HCT116 (cell line): Measurements from ENCODE around the gene C15orf62. TPM values are rescaled to one million over a fixed set of nuclear protein-coding genes. Genes with fewer than 3 reads are reported as not detected.

Source experiments
- ATAC-seq: fragments of 200-7000 bp; cut with Tn5 transposase; 2 replicates; pipeline ENCODE4 v1.9.1; 2020; ENCODE audit warnings: mild to moderate bottlenecking, moderate library complexity
- BruUV-seq: library from RNA; stranded (reverse); fragments of 400-500 nt; replicated peaks from 2 replicates; lab custom pipeline; 2021; lab: Mats Ljungman, UMichigan
- CTCF ChIA-PET: fragments of 300-600 bp; sonication (Branson Sonifier 250); formaldehyde crosslinking; loops from one replicate; lab custom pipeline; 2021; ENCODE audit warnings: antibody characterized with exemption; lab: Charles Lee
- POLR2A ChIA-PET: fragments of 300-600, 350-600 bp; sonication (Branson Sonifier 250); formaldehyde crosslinking; loops from one replicate; lab custom pipeline; 2021; ENCODE audit warnings: antibody characterized with exemption; lab: Charles Lee
- RAD21 ChIA-PET, 2 experiments: fragments of 300-600 bp; sonication (Branson Sonifier 250); formaldehyde crosslinking; loops; one replicate each; lab custom pipeline; 2023; ENCODE audit warnings: low total read pairs in 2 of 2; ENCODE audit not compliant: uncharacterized antibody in 2 of 2, unreplicated experiment in 2 of 2, low non-redundant PET in 1 of 2; lab: Charles Lee
- DNase-seq: peaks from one replicate; pipeline ENCODE4 v3.0.0-alpha.2; 2010; ENCODE audit warnings: low read depth, low spot score
- H2AFZ ChIP-seq: fragments of 200-600 bp; shearing (Covaris generic), sonication (generic); 2 replicates; pipeline ENCODE4 v1.6.1; 2017; ENCODE audit warnings: low read depth, mixed run types, mixed read lengths, antibody characterized with exemption, low read length; ENCODE audit not compliant: poor library complexity, severe bottlenecking
- H3K27ac ChIP-seq: 2 replicates; pipeline ENCODE4 v1.5.1; 2012; ENCODE audit warnings: low read depth, low read length
- H3K27me3 ChIP-seq: fragments of 200-600 bp; sonication (generic); 2 replicates; pipeline ENCODE4 v1.6.1; 2016; ENCODE audit warnings: mixed run types, low read length, mixed read lengths; ENCODE audit not compliant: insufficient read depth
- H3K36me3 ChIP-seq, 2 experiments: fragments of 200-500 bp in 1 of 2; fragments of 200-600 bp in 1 of 2; sonication (Bioruptor generic) in 1 of 2; sonication (generic) in 1 of 2; 2 replicates each; pipeline versions ENCODE4 v1.5.1 to v1.6.1; 2014 to 2016; ENCODE audit warnings: low read length in 2 of 2, inconsistent platforms in 1 of 2, mixed read lengths in 1 of 2, mixed run types in 1 of 2; ENCODE audit not compliant: insufficient read depth in 2 of 2, control insufficient read depth in 1 of 2
- H3K4me1 ChIP-seq, 2 experiments: fragments of 200-600 bp in 1 of 2; sonication (generic) in 1 of 2; 2 replicates each; pipeline versions ENCODE4 v1.5.1 to v1.6.1; 2012 to 2017; ENCODE audit warnings: low read length in 2 of 2, inconsistent platforms in 1 of 2, mild to moderate bottlenecking in 1 of 2, mixed read lengths in 1 of 2, mixed run types in 1 of 2, moderate library complexity in 1 of 2; ENCODE audit not compliant: insufficient read depth in 2 of 2, control insufficient read depth in 1 of 2
- H3K4me2 ChIP-seq: fragments of 200-600 bp; sonication (generic); 2 replicates; pipeline ENCODE4 v1.6.1; 2017; ENCODE audit warnings: mixed run types, low read length, mixed read lengths
- H3K4me3 ChIP-seq, 2 experiments: fragments of 200-600 bp in 1 of 2; sonication (generic) in 1 of 2; replicated peaks in 1 of 2; 2 replicates each; pipeline ENCODE4 v1.5.1; 2011 to 2016; ENCODE audit warnings: low read length in 2 of 2, control low read depth in 1 of 2, low read depth in 1 of 2, mild to moderate bottlenecking in 1 of 2, mixed read lengths in 1 of 2, mixed run types in 1 of 2
- H3K79me2 ChIP-seq: fragments of 200-600 bp; sonication (generic); 2 replicates; pipeline ENCODE4 v1.6.1; 2017; ENCODE audit warnings: mild to moderate bottlenecking, mixed run types, low read length, moderate library complexity, mixed read lengths; ENCODE audit not compliant: insufficient read depth
- H3K9ac ChIP-seq: fragments of 200-600 bp; sonication (generic); 2 replicates; pipeline ENCODE4 v1.6.1; 2016; ENCODE audit warnings: low read length, mixed read lengths
- H3K9me2 ChIP-seq: fragments of 200-600 bp; sonication (generic), shearing (Covaris generic); 2 replicates; pipeline ENCODE4 v1.6.1; 2017; ENCODE audit warnings: mixed run types, mild to moderate bottlenecking, moderate library complexity; ENCODE audit not compliant: insufficient read depth
- H3K9me3 ChIP-seq, 2 experiments: fragments of 200-500 bp in 1 of 2; fragments of 200-600 bp in 1 of 2; sonication (Bioruptor generic) in 1 of 2; sonication (generic) in 1 of 2; 2 replicates each; pipeline ENCODE4 v1.6.1; 2014 to 2017; ENCODE audit warnings: low read length in 2 of 2, mixed read lengths in 2 of 2, inconsistent platforms in 1 of 2, low read depth in 1 of 2, mild to moderate bottlenecking in 1 of 2, mixed run types in 1 of 2, moderate library complexity in 1 of 2; ENCODE audit not compliant: control insufficient read depth in 1 of 2, insufficient read depth in 1 of 2
- H4K20me1 ChIP-seq: fragments of 200-600 bp; sonication (generic), shearing (Covaris generic); 2 replicates; pipeline ENCODE4 v1.6.1; 2017; ENCODE audit warnings: mixed run types, mild to moderate bottlenecking, moderate library complexity; ENCODE audit not compliant: insufficient read depth
- ATF3 ChIP-seq: IDR thresholded peaks from 2 replicates; pipeline ENCODE4 v1.6.1; 2012
- CBX3 ChIP-seq: IDR thresholded peaks from 2 replicates; pipeline ENCODE4 v1.6.1; 2012; ENCODE audit warnings: low read depth
- CEBPB ChIP-seq: IDR thresholded peaks from 2 replicates; pipeline ENCODE4 v1.6.1; 2012; ENCODE audit warnings: low read depth
- EGR1 ChIP-seq: IDR thresholded peaks from 2 replicates; pipeline ENCODE4 v1.6.1; 2012; ENCODE audit warnings: low read depth
- MAX ChIP-seq: IDR thresholded peaks from 2 replicates; pipeline ENCODE4 v1.6.1; 2012
- POLR2A ChIP-seq: IDR thresholded peaks from 2 replicates; pipeline ENCODE4 v1.7.0; 2011; ENCODE audit warnings: borderline replicate concordance; ENCODE audit not compliant: insufficient read depth, insufficient read length; ENCODE audit errors: extremely low read depth
- POLR2AphosphoS5 ChIP-seq: IDR thresholded peaks from 2 replicates; pipeline ENCODE4 v1.6.1; 2011; ENCODE audit warnings: mild to moderate bottlenecking, low read depth, low read length, moderate library complexity
- SIN3A ChIP-seq: IDR thresholded peaks from 2 replicates; pipeline ENCODE4 v1.6.1; 2012; ENCODE audit warnings: low read depth
- TCF7L2 ChIP-seq: IDR thresholded peaks from 2 replicates; pipeline ENCODE4 v1.7.0; 2011; ENCODE audit warnings: borderline replicate concordance, inconsistent platforms; ENCODE audit not compliant: insufficient read depth, insufficient read length; ENCODE audit errors: extremely low read depth
- ZNF274 ChIP-seq: fragments of 200-500 bp; sonication (Bioruptor generic); IDR thresholded peaks from 2 replicates; pipeline ENCODE4 v1.6.1; 2014; ENCODE audit warnings: mild to moderate bottlenecking, low read depth, low read length, inconsistent platforms
- intact Hi-C: fragments of 100-400 bp; cut with micrococcal nuclease; formaldehyde crosslinking; loops from 2 replicates; pipeline ENCODE4 v1.10.0; 2022
- total RNA-seq: library from RNA; stranded (reverse); gene quantifications from one replicate; pipeline ENCODE4 v1.2.1, GENCODE V29; 2021; ENCODE audit not compliant: unreplicated experiment

C15orf62 gene
- total RNA-seq, 1 experiment from 2014 or later = 0.10 TPM

- intact Hi-C loops = no loop called here
- Histone ChIP-seq H3K27ac (no peak overlapping the region), H3K4me3 (no peak overlapping the region), H2AFZ (no peak overlapping the region), H3K4me2 (peak overlapping the region; percentile 68), H3K79me2 (peaks cover 50% of the 10 kb centered on the region), H3K9ac (0 out of 2 replicates have a peak overlapping the region, but pooled peaks have one; percentile 5), H3K9me3 (no peaks in the 10 kb centered on the region), H3K9me2 (no peaks in the 10 kb centered on the region), H3K36me3 (no peaks in the 10 kb centered on the region), H3K4me1 (peaks cover 35 to 47% of the 10 kb centered on the region in 2 experiments), H4K20me1 (no peaks in the 10 kb centered on the region), H3K27me3 (no peaks in the 10 kb centered on the region)
- CTCF ChIA-PET = no interaction called here
- RAD21 ChIA-PET = no interaction called here
- DNase-seq (no peak), ATAC-seq (no peak)
- BruUV-seq = no TSS peak
- no peak for TF ChIP-seq MAX
- no peak for TF ChIP-seq EGR1
- TF ChIP-seq CBX3 = no peak
- POLR2A ChIA-PET = no interaction called here
Observed at GRCh38 chr15:40799523-40799922, 29.7 kb downstream of the C15orf62 start.

- Histone ChIP-seq H3K79me2 (peaks cover 41% of the 10 kb centered on the region), H3K9me3 (no peaks in the 10 kb centered on the region), H3K27me3 (no peaks in the 10 kb centered on the region), H3K9ac (no peak overlapping the region), H3K4me1 (peaks cover 18 to 34% of the 10 kb centered on the region in 2 experiments; a peak in 3 of 4 replicates), H3K4me3 (no peak overlapping the region), H4K20me1 (no peaks in the 10 kb centered on the region)
- DNase-seq (no peak), ATAC-seq (no peak)
- BruUV-seq = no TSS peak
- POLR2A ChIA-PET = no interaction called here
- CTCF ChIA-PET = interaction anchor here (1.8 kb wide), 1 partner anchor 18 kb away, joined by 4 read pairs; no protein-coding TSS in a partner anchor
- intact Hi-C loops = no loop called here
- RAD21 ChIA-PET = no interaction called here
- TF ChIP-seq SIN3A (no peak), ATF3 (no peak), ZNF274 (no peak), POLR2A (no peak), POLR2AphosphoS5 (no peak), CEBPB (no peak), TCF7L2 (no peak)
- TF ChIP-seq, all 23 proteins: peak for 0
- Histone ChIP-seq H2AFZ (no peak overlapping the region), H3K4me2 (no peak overlapping the region), H3K27ac (no peak overlapping the region), H3K9me2 (no peaks in the 10 kb centered on the region), H3K36me3 (no peaks in the 10 kb centered on the region)
Observed at GRCh38 chr15:40803076-40803475, 33.3 kb downstream of the C15orf62 start.
